GM19395 (cell line): Measurements from ENCODE around the gene P2RY12.

Experiments used
- ATAC-seq: cut with Tn5 transposase; IDR thresholded peaks from one replicate; pipeline ENCODE4 v1.9.1; 2021; ENCODE audit warnings: mild to moderate bottlenecking, moderate library complexity; ENCODE audit not compliant: unreplicated experiment

P2RY12 gene

DNA sequence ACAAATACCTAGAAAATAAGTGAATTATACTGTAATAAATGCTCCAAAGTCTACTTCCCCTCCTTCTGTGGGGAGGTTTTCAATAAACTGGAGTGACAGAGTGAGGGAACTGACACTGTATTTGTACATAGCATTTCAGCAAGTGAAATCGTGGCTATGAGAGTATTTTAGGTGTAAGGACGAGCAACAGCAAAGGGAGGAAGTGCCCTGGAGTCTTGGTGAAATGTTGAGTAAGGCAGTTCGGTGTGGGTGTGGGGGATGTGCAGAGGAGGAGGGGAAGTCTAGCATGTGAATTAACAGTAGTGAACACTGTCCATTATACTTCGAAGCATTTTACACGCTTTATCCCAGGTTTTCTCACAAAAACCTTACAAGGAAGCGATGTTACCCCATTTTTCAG lies 37.1 kb downstream of the P2RY12 start:
- ATAC-seq, result no peak

- no peak for ATAC-seq
Observed at GRCh38 chr3:151346292-151346691, 38.3 kb downstream of the P2RY12 start.

DNA sequence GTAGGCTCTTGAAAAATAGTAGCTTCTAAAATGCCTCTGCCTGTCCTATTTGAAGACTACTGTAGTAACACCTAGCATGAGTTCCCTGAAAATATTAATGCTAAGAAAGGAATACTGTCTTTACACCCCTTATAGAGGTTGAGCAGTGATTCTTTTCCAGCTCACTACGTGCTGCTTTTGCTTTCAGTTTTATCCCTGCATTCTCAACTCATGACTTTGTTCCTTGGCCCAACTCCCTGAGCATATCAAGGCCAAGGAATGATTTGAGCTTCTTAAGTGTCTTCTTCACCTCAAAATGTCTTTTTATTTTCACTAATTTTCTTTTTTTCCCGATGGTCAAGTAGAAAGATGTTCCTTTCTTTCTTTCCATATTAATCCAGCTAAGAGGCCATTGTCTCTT lies 38.7 kb downstream of the P2RY12 start:
- no peak for ATAC-seq

GRCh38 chr3:151331696-151332095 lies 52.9 kb downstream of the P2RY12 start:
- ATAC-seq, result no peak

- no peak for ATAC-seq
Observed at GRCh38 chr3:151330899-151331298, 53.7 kb downstream of the P2RY12 start.

DNA sequence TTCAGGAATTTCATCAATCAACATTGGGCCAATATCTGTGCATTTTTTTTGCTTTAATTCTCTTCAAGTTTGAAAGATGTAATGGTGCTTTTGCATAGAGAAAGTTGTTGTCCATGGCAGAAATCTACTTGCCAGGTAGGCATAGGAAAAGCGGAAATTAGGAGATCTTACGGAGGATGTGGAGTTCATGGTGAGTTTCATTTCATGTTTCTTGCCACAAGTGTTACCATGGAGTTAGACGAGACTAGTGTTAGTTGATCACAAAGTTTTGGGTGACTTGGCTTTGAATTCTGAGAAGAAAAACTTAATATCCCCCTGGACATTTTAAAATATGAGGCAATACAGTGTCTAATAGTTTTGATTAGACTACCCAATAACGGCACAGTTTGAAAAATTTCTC lies 54.2 kb downstream of the P2RY12 start:
- ATAC-seq, result no peak

DNA sequence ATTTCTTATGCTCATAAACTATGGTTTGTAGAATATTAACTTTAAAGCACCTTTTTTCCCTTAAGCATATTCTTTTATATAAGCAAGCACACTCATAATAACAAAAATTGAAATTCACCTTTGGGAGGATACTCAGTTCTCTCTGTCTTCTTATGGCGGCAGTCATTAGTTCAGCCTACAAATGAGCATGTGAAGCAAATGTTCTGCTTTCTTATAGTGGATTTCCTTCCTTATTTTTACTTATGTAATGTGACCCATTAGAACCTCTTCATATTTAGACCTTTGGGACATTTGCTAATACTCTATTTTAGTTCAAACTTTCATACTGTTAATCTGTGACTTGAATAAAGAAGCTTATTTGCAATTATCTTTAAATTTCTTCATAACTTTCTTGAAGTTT lies 55.2 kb downstream of the P2RY12 start, which contains the start of gene P2RY13:
P2RY13 (minus strand) TSS at position 187 of the 400 bp plus-strand sequence; CDS start at position 166, 21 bp downstream.
- no peak for ATAC-seq

- no peak for ATAC-seq
Observed at GRCh38 chr3:151328298-151328995, 56.1 kb downstream of the P2RY12 start.

GRCh38 chr3:151327571-151328198 lies 56.9 kb downstream of the P2RY12 start:
- ATAC-seq, result no peak

DNA sequence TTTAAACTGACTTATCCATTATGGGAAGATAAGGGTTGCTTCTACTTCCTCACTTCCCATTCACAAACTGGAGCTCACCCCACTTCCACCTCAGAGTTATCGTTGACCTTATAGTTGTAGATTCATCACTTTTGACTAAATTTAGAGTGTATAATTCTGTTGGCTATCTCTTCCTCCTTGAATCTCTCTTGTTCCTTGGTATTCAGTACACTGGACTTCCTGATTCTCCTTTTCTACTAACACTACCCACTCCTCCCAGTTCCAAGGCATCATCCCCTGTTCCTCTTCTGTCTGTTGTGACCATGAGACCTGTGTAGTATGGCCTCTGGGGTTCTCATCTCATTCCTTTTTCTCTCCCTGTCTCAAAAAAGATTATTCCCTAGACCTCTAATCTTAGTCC lies 62.0 kb downstream of the P2RY12 start:
- no peak for ATAC-seq

- ATAC-seq, result no peak
Observed at GRCh38 chr3:151321526-151321925, 63.0 kb downstream of the P2RY12 start.

DNA sequence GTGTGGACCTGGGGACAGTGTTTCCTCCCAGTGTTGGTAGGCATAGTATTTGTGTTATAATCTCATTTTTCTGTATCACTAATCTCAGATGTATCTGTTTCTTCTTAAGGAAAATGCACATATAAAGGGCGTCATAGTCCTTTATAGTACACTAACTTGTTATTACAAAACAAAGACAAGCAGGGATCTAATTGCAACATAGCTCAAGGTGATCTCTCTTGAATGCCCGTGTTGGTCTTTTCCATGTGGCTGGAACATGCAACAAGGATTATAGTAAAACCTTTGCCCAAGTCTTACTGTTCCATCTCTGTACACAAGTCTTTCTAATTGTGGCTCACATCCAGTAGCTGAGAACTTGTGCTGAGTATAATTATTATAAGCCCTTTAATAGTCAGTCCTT lies 64.4 kb downstream of the P2RY12 start:
- no peak for ATAC-seq

DNA sequence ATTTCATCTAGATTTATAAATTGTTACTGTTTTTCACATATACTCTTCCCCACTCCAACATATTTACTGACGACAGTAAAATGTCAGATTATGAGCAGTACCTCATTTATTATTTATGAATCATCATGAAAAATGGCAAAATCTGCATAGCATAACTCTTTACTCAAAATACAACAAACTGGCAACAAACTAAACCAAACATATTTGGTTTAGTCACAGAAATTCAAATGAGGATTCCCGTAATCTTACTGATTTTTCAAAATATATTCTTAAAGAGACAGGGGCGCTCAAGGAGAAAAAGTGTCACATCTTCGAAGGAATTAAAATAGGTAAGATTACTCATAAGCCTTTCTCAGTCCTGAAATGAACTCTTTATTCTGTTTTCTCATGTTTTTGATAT lies 64.9 kb downstream of the P2RY12 start:
- ATAC-seq, result no peak

GRCh38 chr3:151318991-151319390 lies 65.6 kb downstream of the P2RY12 start:
- no peak for ATAC-seq

GRCh38 chr3:151318313-151318712 lies 66.2 kb downstream of the P2RY12 start:
- ATAC-seq, result no peak

- ATAC-seq, result no peak
Observed at GRCh38 chr3:151316267-151316991, 68.1 kb downstream of the P2RY12 start, which contains the start of gene GPR87. Gene GPR87 (minus strand): TSS chr3:151316820. CDS start chr3:151300100, 16,720 bp downstream.

DNA sequence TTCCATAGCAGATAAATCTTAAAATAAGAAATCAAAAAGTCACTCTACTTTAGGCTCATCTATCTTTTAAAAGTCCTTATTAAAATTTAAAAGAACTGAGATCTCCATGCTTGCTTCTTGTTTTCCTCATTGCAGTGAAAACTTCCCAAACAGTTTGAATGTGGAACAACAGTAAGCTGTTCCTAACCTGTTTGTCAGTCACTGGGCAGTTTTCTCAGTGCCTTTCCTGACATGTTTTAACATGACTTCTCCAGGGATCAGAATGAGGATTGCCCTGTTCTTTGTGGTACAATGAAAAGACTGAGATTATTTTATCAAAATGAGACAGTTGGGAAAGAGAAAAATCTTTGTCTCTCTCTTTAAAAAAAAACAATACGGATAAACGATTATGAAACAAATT lies 68.7 kb downstream of the P2RY12 start:
- no peak for ATAC-seq

DNA sequence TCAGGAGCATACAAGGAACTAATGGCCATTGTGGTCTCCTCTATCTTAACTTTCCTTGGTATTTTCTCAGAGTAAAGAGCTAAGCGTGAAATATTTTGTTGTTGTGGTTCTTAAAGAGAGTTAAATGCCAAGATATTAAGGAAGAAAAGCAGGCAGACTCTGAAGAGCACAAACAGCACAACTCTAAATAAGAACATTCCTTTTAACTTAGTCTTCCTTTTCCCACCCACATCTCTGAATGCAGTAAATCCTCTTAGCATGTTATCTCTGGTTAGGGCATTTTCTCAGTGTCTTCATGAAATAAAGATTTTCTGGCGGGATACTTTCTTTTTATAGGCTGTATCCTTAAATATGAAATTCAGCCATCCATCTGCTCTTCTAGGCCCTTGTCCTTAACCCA lies 69.4 kb downstream of the P2RY12 start:
- ATAC-seq, result no peak

- no peak for ATAC-seq
Observed at GRCh38 chr3:151314593-151314992, 70.0 kb downstream of the P2RY12 start.

DNA sequence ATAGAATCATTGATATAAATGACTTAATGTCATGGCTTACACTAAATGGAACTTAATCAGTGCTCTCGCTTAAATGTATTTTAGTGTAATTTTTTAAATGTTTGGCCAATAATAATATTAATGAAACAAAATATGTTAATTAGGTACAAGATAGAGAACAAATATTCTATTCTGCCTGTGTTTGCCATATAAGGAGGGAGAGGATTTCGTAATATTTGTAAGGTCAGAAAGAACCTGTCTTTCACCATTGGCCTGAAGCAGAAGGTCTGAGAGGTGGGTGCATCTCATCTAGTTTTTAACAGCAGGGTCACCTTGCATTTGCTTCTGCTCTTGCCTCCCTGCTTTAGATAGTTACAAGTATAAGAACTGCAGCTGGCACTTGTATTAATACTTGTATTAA lies 70.4 kb downstream of the P2RY12 start:
- no peak for ATAC-seq

DNA sequence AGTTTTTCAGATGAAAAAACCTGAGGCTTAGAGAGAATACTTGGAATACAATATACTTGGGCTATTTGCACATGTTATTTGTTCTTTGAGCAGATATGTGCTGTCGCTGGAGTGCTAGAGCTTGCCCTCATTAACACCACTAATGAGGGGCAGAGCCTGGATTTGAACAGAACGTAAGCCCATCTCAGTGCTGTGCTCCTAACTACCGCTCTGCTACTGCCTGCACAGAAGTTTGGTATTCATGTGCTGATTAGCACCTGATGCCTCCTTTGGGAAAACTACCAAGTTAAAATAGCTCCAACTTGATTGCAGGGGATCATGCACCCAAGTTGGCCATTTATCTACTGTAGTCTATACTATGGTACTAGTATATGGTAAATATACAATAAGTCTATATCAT lies 71.6 kb downstream of the P2RY12 start:
- no peak for ATAC-seq

DNA sequence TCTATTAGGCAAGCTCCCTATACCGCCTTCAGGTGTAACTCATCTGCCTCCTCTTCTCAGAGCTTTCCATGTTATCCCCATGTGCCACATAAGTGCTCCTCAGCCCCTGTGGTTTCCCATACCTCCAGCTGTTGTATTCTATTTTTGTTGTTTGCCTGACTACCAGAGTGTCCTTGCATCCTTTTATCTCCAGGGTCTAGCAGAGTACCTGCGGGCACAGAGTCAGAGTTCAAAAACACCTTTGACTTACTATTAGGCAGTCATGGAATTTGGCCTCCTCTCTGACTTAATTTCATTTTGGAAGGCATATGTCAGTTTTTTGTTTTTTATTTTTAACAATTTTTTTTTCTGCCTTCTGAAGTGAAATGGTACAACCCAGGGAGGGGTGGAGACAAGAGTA lies 75.0 kb downstream of the P2RY12 start:
- ATAC-seq, result no peak
